H9 (cell line): ENCODE results near the gene C1S. TPM values are rescaled to one million over a fixed set of nuclear protein-coding genes. Genes with fewer than 3 reads are reported as not detected.

Experiments
- DNase-seq: peaks from one replicate; pipeline ENCODE4 v3.0.0-alpha.2; 2017
- H2AFZ ChIP-seq: one replicate; pipeline ENCODE4 v1.6.1; 2013; ENCODE audit warnings: mild to moderate bottlenecking, low read length, control low read depth, moderate library complexity
- H2AK5ac ChIP-seq: 2 replicates; pipeline ENCODE4 v1.6.1; 2013; ENCODE audit warnings: low read length, control low read depth, mixed read lengths; ENCODE audit not compliant: insufficient read length
- H2BK120ac ChIP-seq: one replicate; pipeline ENCODE4 v1.6.1; 2013; ENCODE audit warnings: low read depth, mild to moderate bottlenecking, low read length, control low read depth, inconsistent platforms; ENCODE audit not compliant: poor library complexity, severe bottlenecking
- H2BK12ac ChIP-seq: 2 replicates; pipeline ENCODE4 v1.6.1; 2013; ENCODE audit warnings: low read length, control low read depth, mixed read lengths, low read depth; ENCODE audit not compliant: insufficient read length
- H2BK15ac ChIP-seq: 2 replicates; pipeline ENCODE4 v1.6.1; 2013; ENCODE audit warnings: low read depth, low read length, control low read depth
- H2BK20ac ChIP-seq: one replicate; pipeline ENCODE4 v1.6.1; 2013; ENCODE audit warnings: low read depth, mild to moderate bottlenecking, low read length, control low read depth, inconsistent platforms; ENCODE audit not compliant: poor library complexity, severe bottlenecking
- H2BK5ac ChIP-seq: 2 replicates; pipeline ENCODE4 v1.6.1; 2013; ENCODE audit warnings: low read length, control low read depth, mixed read lengths; ENCODE audit not compliant: insufficient read length
- H3K14ac ChIP-seq: 2 replicates; pipeline ENCODE4 v1.6.1; 2013; ENCODE audit warnings: low read length, control low read depth; ENCODE audit not compliant: insufficient read depth
- H3K18ac ChIP-seq: 2 replicates; pipeline ENCODE4 v1.6.1; 2013; ENCODE audit warnings: low read depth, mild to moderate bottlenecking, mixed read lengths, low read length, control low read depth; ENCODE audit not compliant: insufficient read length
- H3K23ac ChIP-seq: 2 replicates; pipeline ENCODE4 v1.6.1; 2013; ENCODE audit warnings: low read length, control low read depth, mixed read lengths, low read depth; ENCODE audit not compliant: insufficient read length
- H3K23me2 ChIP-seq: 2 replicates; pipeline ENCODE4 v1.6.1; 2013; ENCODE audit warnings: low read depth, mild to moderate bottlenecking, mixed read lengths, low read length, control low read depth; ENCODE audit not compliant: insufficient read length, poor library complexity, severe bottlenecking
- H3K27ac ChIP-seq: 2 replicates; pipeline ENCODE4 v1.5.1; 2013; ENCODE audit warnings: low read length, control low read depth, mixed read lengths, low read depth; ENCODE audit not compliant: insufficient read length
- H3K27me3 ChIP-seq: 2 replicates; pipeline ENCODE4 v1.6.1; 2013; ENCODE audit warnings: low read length, control low read depth, inconsistent platforms; ENCODE audit not compliant: insufficient read depth
- H3K4ac ChIP-seq: 2 replicates; pipeline ENCODE4 v1.6.1; 2013; ENCODE audit warnings: low read depth, mild to moderate bottlenecking, control low read depth, inconsistent platforms, low read length, moderate library complexity
- H3K4me1 ChIP-seq: 2 replicates; pipeline ENCODE4 v1.6.1; 2013; ENCODE audit warnings: low read length, control low read depth, inconsistent platforms; ENCODE audit not compliant: insufficient read depth
- H3K4me2 ChIP-seq: 2 replicates; pipeline ENCODE4 v1.6.1; 2013; ENCODE audit warnings: low read length, control low read depth, mixed read lengths; ENCODE audit not compliant: insufficient read length, insufficient read depth
- H3K56ac ChIP-seq: 2 replicates; pipeline ENCODE4 v1.6.1; 2013; ENCODE audit warnings: low read depth, mild to moderate bottlenecking, mixed read lengths, low read length, control low read depth; ENCODE audit not compliant: insufficient read length
- H3K79me1 ChIP-seq: 2 replicates; pipeline ENCODE4 v1.6.1; 2013; ENCODE audit warnings: low read depth, mild to moderate bottlenecking, moderate library complexity, low read length, control low read depth, inconsistent platforms; ENCODE audit not compliant: insufficient read depth, poor library complexity, severe bottlenecking
- H3K79me2 ChIP-seq: 2 replicates; pipeline ENCODE4 v1.6.1; 2013; ENCODE audit warnings: low read length, control low read depth, inconsistent platforms; ENCODE audit not compliant: insufficient read depth
- H3K9ac ChIP-seq: 2 replicates; pipeline ENCODE4 v1.6.1; 2013; ENCODE audit warnings: low read length, control low read depth, mixed read lengths; ENCODE audit not compliant: insufficient read length; ENCODE audit errors: extremely low read depth
- H3K9me3 ChIP-seq: one replicate; pipeline ENCODE4 v1.6.1; 2013; ENCODE audit warnings: low read depth, low read length, inconsistent platforms; ENCODE audit not compliant: control insufficient read depth
- H3T11ph ChIP-seq: one replicate; pipeline ENCODE4 v1.6.1; 2013; ENCODE audit warnings: mild to moderate bottlenecking, low read length, control low read depth, inconsistent platforms
- H4K20me1 ChIP-seq: one replicate; pipeline ENCODE4 v1.6.1; 2013; ENCODE audit not compliant: control insufficient read depth, insufficient read length, insufficient read depth
- H4K5ac ChIP-seq: 2 replicates; pipeline ENCODE4 v1.6.1; 2013; ENCODE audit warnings: low read depth, mild to moderate bottlenecking, mixed read lengths, low read length, control low read depth; ENCODE audit not compliant: insufficient read length
- H4K8ac ChIP-seq: replicated peaks from 2 replicates; pipeline ENCODE4 v1.6.1; 2013; ENCODE audit warnings: low read length, control low read depth, mixed read lengths, low read depth; ENCODE audit not compliant: insufficient read length
- H4K91ac ChIP-seq: 2 replicates; pipeline ENCODE4 v1.6.1; 2013; ENCODE audit warnings: low read depth, mild to moderate bottlenecking, moderate library complexity, mixed read lengths, low read length, control low read depth; ENCODE audit not compliant: insufficient read length
- H3K27ac Mint-ChIP-seq, 3 experiments: 2 replicates in 2 of 3; 3 replicates in 1 of 3; pipeline ENCODE4 v1.8.0; 2020 to 2021; ENCODE audit warnings: mixed read lengths in 3 of 3, mild to moderate bottlenecking in 1 of 3, moderate library complexity in 1 of 3
- H3K27me3 Mint-ChIP-seq: 2 replicates; pipeline ENCODE4 v1.8.0; 2021; ENCODE audit warnings: low read depth, mild to moderate bottlenecking, moderate library complexity, mixed read lengths
- H3K36me3 Mint-ChIP-seq, 3 experiments: 2 replicates in 2 of 3; 3 replicates in 1 of 3; pipeline ENCODE4 v1.8.0; 2020 to 2021; ENCODE audit warnings: low read depth in 3 of 3, mixed read lengths in 3 of 3; ENCODE audit not compliant: insufficient read depth in 1 of 3
- H3K4me1 Mint-ChIP-seq, 2 experiments: 2 replicates each; pipeline ENCODE4 v1.8.0; 2020; ENCODE audit warnings: mixed read lengths in 2 of 2
- H3K4me3 Mint-ChIP-seq, 2 experiments: 2 replicates in 1 of 2; 3 replicates in 1 of 2; pipeline ENCODE4 v1.8.0; 2020 to 2021; ENCODE audit warnings: mild to moderate bottlenecking in 2 of 2, mixed read lengths in 2 of 2, moderate library complexity in 1 of 2
- H3K9me3 Mint-ChIP-seq, 2 experiments: 2 replicates in 1 of 2; 3 replicates in 1 of 2; pipeline ENCODE4 v1.8.0; 2020; ENCODE audit warnings: mild to moderate bottlenecking in 2 of 2, mixed read lengths in 2 of 2, moderate library complexity in 1 of 2
- WGBS: extraction: QIAGEN DNeasy Blood & Tissue Kit; methylation state at CpG from one replicate; pipeline ENCODE4 v1.1.7; 2013; ENCODE audit warnings: missing lambda C conversion rate, low lambda C conversion rate, mixed read lengths; ENCODE audit not compliant: insufficient read length; ENCODE audit errors: extremely low coverage; 5-methylcytosine and 5-hydroxymethylcytosine counted together
- total RNA-seq: library from RNA; stranded (reverse); gene quantifications from 2 replicates; pipeline ENCODE4 v1.2.1, GENCODE V29; 2021
- TF ChIP-seq, protein P1 (sequence below): fragments of 200-600 bp; sonication (generic); conservative IDR thresholded peaks from 3 replicates; pipeline ENCODE4 v1.8.0; 2021; ENCODE audit warnings: antibody characterized with exemption, mild to moderate bottlenecking

C1S gene
- total RNA-seq, 1 experiment from 2014 or later = 4.2 TPM

GRCh38 chr12:7012024-7012607 lies 48.4 kb upstream of the C1S start:
- Histone ChIP-seq H3K4ac (no peak overlapping the region), H2BK12ac (no peak overlapping the region), H3K27ac (no peak overlapping the region), H4K5ac (no peak overlapping the region), H3T11ph (no peak overlapping the region), H3K9me3 (no peaks in the 10 kb centered on the region), H2BK20ac (no peak overlapping the region), H3K79me1 (peaks cover 4% of the 10 kb centered on the region), H4K8ac (no peak overlapping the region), H3K23me2 (no peaks in the 10 kb centered on the region), H3K27me3 (no peaks in the 10 kb centered on the region), H2BK5ac (no peak overlapping the region), H2BK15ac (no peak overlapping the region), H3K79me2 (no peaks in the 10 kb centered on the region), H4K91ac (no peak overlapping the region), H3K18ac (no peak overlapping the region), H3K14ac (no peak overlapping the region), H3K23ac (no peak overlapping the region), H2BK120ac (no peak overlapping the region), H3K9ac (no peak overlapping the region), H3K4me1 (no peaks in the 10 kb centered on the region), H4K20me1 (no peaks in the 10 kb centered on the region), H2AK5ac (no peak overlapping the region), H3K4me2 (no peak overlapping the region), H2AFZ (no peak overlapping the region), H3K56ac (no peak overlapping the region)
- Mint-ChIP-seq H3K4me3 (no peak overlapping the region), H3K27me3 (no peaks in the 10 kb centered on the region), H3K27ac (no peak overlapping the region), H3K9me3 (no peaks in the 10 kb centered on the region), H3K36me3 (peaks cover 0 to 16% (median 5%) of the 10 kb centered on the region in 3 experiments; a peak in 4 of 7 replicates), H3K4me1 (peaks cover 12 to 18% of the 10 kb centered on the region in 2 experiments)
- TF ChIP-seq, protein P1, sequence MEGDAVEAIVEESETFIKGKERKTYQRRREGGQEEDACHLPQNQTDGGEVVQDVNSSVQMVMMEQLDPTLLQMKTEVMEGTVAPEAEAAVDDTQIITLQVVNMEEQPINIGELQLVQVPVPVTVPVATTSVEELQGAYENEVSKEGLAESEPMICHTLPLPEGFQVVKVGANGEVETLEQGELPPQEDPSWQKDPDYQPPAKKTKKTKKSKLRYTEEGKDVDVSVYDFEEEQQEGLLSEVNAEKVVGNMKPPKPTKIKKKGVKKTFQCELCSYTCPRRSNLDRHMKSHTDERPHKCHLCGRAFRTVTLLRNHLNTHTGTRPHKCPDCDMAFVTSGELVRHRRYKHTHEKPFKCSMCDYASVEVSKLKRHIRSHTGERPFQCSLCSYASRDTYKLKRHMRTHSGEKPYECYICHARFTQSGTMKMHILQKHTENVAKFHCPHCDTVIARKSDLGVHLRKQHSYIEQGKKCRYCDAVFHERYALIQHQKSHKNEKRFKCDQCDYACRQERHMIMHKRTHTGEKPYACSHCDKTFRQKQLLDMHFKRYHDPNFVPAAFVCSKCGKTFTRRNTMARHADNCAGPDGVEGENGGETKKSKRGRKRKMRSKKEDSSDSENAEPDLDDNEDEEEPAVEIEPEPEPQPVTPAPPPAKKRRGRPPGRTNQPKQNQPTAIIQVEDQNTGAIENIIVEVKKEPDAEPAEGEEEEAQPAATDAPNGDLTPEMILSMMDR = no peak
- WGBS = no CpG with 5 or more reads among the region's 4 CpGs
- no peak for DNase-seq
